SK-N-MC (cell line): Measurements from ENCODE around the gene MUS81.

Experiments used
- DNase-seq: peaks from one replicate; pipeline ENCODE4 v3.0.0-alpha.2; 2011; ENCODE audit warnings: low read depth, low spot score
- H3K27ac ChIP-seq: fragments of 200-600 bp; sonication (generic); 2 replicates; pipeline ENCODE4 v1.5.1; 2016; ENCODE audit warnings: mixed run types
- H3K36me3 ChIP-seq: fragments of 200-600 bp; sonication (generic); 2 replicates; pipeline ENCODE4 v1.6.1; 2017; ENCODE audit warnings: antibody characterized with exemption, low read length, mixed read lengths; ENCODE audit not compliant: insufficient read depth
- H3K4me3 ChIP-seq: fragments of 200-600 bp; sonication (generic); 2 replicates; pipeline ENCODE4 v1.5.1; 2016
- H3K9ac ChIP-seq: fragments of 200-600 bp; sonication (generic); 2 replicates; pipeline ENCODE4 v1.8.0; 2017; ENCODE audit warnings: mixed run types, mixed read lengths; ENCODE audit not compliant: insufficient read length
- H3K9me3 ChIP-seq: fragments of 200-600 bp; sonication (generic); 2 replicates; pipeline ENCODE4 v1.6.1; 2017; ENCODE audit warnings: low read depth, mild to moderate bottlenecking, antibody characterized with exemption, low read length, moderate library complexity, mixed read lengths
- EZH2 ChIP-seq: fragments of 200-600 bp; sonication (generic); IDR thresholded peaks from one replicate; pipeline ENCODE4 v1.6.1; 2017; ENCODE audit warnings: antibody characterized with exemption
- FOXP2 ChIP-seq: optimal IDR thresholded peaks from 2 replicates; pipeline ENCODE3; 2011; ENCODE audit warnings: mild to moderate bottlenecking, moderate library complexity; ENCODE audit not compliant: insufficient read depth; ENCODE audit errors: extremely low read length, control extremely low read depth
- POLR2AphosphoS5 ChIP-seq: IDR thresholded peaks from 2 replicates; pipeline ENCODE4 v1.6.1; 2012; ENCODE audit warnings: mild to moderate bottlenecking, low read depth, low read length, borderline replicate concordance

MUS81 gene

DNA sequence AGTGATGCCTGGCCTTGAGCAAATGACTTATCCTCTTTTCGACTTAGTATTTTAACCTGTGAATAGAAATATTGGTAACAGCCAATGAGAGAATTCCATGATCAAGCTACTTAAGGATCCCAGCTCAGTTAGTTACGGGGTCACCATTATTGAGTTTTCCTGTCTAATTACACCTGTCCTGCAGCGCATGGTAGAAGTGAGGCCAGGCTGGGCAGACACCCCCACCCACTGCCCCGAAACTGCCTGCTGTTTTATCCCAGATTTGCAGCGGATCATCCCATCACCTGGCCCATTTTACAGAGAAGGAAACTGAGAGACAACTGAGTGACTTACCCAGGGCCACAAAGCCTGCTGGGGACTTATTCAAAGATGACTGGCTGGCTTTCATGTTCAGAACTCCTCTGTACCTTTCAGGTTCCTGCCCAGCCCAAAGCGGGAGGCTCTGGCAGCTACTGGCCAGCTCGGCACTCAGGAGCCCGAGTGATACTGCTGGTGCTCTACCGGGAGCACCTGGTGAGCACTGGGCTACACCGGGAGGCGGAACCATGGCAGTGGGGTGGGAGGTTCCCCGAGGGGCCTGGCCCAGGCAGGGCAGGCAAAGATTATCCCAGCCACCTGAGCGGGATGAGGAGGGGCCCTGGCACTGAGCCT, 1.4 kb downstream of the MUS81 start:
- Histone ChIP-seq H3K9ac (peak overlapping the region; percentile 89), H3K4me3 (peak overlapping the region; percentile 87), H3K36me3 (peaks cover 42% of the 10 kb centered on the region), H3K27ac (0 out of 2 replicates have a peak overlapping the region, but pooled peaks have one; percentile 97), H3K9me3 (no peaks in the 10 kb centered on the region)
- TF ChIP-seq EZH2 (no peak), POLR2AphosphoS5 (no peak), FOXP2 (no peak)
- DNase-seq, result no peak

DNA sequence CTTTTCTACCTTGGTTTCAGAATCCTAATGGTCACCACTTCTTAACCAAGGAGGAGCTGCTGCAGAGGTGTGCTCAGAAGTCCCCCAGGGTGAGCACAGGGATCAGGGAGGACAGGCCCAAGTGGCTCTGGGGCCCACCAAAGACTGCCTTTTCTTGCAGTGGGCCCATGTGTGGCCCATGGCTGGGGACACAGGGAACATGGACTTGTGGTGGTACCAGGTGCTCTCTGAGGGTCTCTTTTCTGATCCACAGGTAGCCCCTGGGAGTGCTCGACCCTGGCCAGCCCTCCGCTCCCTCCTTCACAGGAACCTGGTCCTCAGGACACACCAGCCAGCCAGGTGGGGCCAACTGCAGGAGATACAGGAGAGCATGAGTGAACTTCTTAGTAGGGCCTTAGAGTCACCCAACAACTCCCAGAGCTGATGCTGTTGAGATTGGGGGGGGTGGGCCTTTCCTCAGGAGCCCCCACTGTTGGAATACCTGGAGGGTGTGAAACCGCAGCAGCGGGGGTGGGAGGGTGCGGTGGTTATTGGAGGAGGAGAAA, 2.0 kb downstream of the MUS81 start:
- TF ChIP-seq EZH2 (no peak), POLR2AphosphoS5 (no peak), FOXP2 (no peak)
- Histone ChIP-seq H3K9ac (no peak overlapping the region), H3K27ac (no peak overlapping the region), H3K36me3 (peaks cover 43% of the 10 kb centered on the region; the same call in 1 of the 2 replicates), H3K4me3 (no peak overlapping the region), H3K9me3 (no peaks in the 10 kb centered on the region)
- DNase-seq, result no peak

DNA sequence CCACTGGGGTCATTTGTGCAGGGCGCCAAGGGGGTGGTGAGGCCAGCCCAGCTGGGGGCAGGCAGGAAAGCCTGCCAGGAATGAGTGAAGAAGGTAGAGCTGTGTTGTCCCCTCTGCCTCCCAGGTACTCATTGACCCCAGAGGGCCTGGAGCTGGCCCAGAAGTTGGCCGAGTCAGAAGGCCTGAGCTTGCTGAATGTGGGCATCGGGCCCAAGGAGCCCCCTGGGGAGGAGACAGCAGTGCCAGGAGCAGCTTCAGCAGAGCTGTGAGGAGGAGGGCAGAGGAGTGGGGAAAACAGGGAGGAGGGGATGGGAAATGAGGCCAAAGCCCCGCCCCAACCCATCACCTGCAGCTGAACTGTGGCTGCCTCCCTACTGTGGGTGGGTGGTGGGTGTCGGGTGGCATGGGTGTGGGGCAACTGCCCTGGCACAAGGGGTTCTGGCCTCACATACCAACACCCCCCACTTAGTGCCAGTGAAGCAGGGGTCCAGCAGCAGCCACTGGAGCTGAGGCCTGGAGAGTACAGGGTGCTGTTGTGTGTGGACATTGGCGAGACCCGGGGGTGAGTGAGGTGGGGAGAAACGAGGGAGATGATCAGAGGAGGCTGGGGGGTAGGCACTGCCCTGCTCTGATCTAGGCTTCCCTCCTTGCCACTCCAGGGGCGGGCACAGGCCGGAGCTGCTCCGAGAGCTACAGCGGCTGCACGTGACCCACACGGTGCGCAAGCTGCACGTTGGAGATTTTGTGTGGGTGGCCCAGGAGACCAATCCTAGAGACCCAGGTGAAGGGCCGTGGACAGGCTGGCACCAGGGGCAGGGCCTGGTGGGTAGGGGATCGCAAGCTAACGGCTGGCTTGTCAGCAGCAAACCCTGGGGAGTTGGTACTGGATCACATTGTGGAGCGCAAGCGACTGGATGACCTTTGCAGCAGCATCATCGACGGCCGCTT, 3.0 kb downstream of the MUS81 start:
- Histone ChIP-seq H3K4me3 (no peak overlapping the region), H3K27ac (no peak overlapping the region), H3K36me3 (peaks cover 43% of the 10 kb centered on the region; the same call in 1 of the 2 replicates), H3K9ac (no peak overlapping the region), H3K9me3 (no peaks in the 10 kb centered on the region)
- TF ChIP-seq EZH2, result no peak
- no peak for TF ChIP-seq FOXP2
- no peak for TF ChIP-seq POLR2AphosphoS5
- DNase-seq, result no peak

DNA sequence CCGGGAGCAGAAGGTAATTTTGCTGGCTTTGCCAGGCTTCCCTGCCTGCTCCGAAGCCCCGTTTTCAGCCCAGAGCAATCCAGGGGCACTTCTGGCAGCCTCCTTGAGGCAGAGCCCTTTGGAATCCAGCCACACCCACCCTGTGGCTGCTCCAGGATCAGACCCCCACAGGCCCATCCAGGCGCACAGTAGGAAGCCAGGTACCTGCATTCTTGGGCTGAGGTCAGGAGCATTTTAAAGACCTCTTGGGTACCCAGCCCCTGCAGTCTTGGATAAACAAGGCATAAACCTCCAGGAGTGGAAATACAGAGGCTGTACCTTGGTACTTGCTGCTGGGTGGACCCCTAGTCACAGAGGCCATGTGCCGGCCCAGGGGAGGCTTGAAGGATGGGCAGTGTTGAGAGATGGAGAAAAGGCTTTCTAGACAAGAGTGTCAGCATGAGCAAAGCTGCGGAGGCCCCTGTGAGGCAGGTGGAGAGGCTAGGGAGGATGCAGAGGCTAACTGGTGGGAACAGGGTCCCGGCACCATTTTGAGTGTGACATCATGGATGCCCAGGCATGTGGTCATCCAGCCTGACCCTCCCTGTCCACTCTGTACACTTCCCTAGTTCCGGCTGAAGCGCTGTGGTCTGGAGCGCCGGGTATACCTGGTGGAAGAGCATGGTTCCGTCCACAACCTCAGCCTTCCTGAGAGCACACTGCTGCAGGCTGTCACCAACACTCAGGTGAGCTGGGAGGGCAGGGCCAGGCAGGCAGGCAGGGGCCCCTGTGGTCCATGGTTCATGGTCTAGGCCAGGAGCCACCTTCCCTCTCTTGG, 3.9 kb downstream of the MUS81 start:
- DNase-seq, result no peak
- H3K36me3 ChIP-seq, result peaks cover 43% of the 10 kb centered on the region; the same call in 1 of the 2 replicates
- H3K9me3 ChIP-seq, result no peaks in the 10 kb centered on the region
- TF ChIP-seq POLR2AphosphoS5 (no peak), FOXP2 (no peak), EZH2 (no peak)
- no peak overlapping the region for H3K4me3 ChIP-seq
- H3K9ac ChIP-seq, result no peak overlapping the region
- no peak overlapping the region for H3K27ac ChIP-seq

DNA sequence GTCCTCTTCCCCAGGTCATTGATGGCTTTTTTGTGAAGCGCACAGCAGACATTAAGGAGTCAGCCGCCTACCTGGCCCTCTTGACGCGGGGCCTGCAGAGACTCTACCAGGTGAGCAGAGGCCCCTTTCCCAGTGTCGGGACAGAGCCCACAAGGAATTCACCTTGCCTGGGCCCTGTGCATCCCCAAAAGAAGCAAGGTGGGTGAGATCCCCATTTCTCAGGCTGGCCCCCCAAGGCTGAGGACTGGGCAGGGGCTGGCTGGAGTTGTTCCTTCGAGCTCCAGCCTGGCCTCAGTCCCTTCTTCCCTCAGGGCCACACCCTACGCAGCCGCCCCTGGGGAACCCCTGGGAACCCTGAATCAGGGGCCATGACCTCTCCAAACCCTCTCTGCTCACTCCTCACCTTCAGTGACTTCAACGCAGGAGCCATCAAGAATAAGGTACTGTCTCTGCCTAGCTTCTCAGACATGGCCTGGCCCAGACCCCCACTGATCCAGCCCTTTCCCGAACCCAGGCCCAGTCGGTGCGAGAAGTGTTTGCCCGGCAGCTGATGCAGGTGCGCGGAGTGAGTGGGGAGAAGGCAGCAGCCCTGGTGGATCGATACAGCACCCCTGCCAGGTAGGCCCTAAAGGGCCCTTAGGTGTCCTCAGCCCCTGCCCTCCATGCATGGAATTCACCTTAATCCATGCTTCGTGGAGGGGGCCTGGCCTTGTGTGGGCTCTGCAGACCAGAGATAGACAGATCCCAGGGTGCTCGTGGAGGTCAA, 4.7 kb downstream of the MUS81 start:
- peaks cover 43% of the 10 kb centered on the region; the same call in 1 of the 2 replicates for H3K36me3 ChIP-seq

DNA sequence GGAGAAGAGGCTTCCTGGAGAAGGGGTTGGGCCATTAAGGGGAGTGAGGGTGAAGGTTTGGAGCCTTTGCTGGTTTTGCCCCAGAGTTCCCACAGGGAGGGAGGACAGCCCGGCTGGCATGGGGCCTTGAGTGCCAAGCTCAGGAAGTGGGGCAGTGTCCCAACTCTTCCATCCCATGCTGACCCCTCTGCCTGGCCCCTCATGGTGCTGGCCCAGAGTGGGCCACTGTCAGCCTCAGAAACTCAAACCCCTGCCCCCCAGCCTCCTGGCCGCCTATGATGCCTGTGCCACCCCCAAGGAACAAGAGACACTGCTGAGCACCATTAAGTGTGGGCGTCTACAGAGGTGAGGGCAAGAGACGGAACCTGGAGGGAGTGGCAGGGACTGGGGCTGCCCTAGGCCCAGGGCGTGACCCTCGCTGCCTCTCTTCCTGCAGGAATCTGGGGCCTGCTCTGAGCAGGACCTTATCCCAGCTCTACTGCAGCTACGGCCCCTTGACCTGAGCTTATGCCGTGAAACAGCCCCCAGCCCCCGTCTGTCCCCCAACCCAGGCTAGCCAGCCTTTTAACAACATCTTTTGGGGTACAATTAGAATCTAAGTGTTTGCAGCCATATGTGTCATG, 5.4 kb downstream of the MUS81 start:
- Histone ChIP-seq H3K27ac (no peak overlapping the region), H3K9me3 (no peaks in the 10 kb centered on the region), H3K4me3 (no peak overlapping the region), H3K36me3 (peaks cover 43% of the 10 kb centered on the region; the same call in 1 of the 2 replicates), H3K9ac (no peak overlapping the region)
- TF ChIP-seq EZH2 (no peak), POLR2AphosphoS5 (peak; percentile 12; the same call in 1 of the 2 replicates), FOXP2 (no peak)
- DNase-seq, result no peak

More for the DNA sequence above, 4.7 kb downstream of the MUS81 start:
- no peak for TF ChIP-seq EZH2
- TF ChIP-seq FOXP2, result no peak
- TF ChIP-seq POLR2AphosphoS5, result no peak
- no peak overlapping the region for H3K27ac ChIP-seq
- no peak for DNase-seq
- H3K4me3 ChIP-seq, result no peak overlapping the region
- no peak overlapping the region for H3K9ac ChIP-seq
- no peaks in the 10 kb centered on the region for H3K9me3 ChIP-seq

DNA sequence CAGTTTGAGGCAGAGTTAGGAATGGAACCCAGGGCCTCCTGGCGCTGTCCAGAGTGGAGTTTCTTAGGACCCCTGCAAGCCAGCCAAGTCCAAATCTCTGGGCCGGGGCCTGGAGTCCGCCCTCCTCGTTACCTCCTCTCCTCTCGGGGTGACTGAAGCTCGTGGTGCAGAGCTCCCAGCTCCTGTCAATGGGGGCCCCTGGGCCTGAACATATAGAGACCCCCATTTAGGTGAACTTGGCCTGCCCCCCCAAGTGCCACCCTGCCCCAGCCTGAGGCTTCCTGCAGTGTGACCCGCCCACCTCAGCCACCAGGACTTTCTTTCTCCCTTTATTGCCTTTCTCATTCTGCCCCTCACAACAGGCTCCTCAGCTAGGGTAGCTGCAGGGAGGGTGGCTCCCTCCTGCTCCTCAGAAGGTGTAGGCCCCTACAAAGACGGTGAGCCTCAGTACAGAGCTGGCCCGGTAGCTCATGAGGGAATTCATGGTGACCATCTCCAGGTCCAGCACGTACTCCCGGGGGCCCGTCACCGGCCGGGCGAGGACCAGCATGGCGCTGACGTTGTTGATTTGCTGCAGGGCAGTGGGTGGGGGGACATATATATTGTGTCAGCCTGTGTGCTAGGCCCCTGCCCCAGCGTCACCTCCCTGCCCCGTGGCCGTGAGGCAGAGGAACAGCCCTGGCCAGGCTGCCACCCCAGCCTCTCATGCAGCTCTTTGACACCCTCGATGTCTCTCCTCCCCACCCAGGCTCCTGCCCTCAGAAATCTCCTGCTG, 6.5 kb downstream of the MUS81 start:
- no peak for TF ChIP-seq FOXP2
- no peak for TF ChIP-seq EZH2
- TF ChIP-seq POLR2AphosphoS5, result no peak
- H3K4me3 ChIP-seq, result no peak overlapping the region
- no peak for DNase-seq
- no peak overlapping the region for H3K27ac ChIP-seq
- no peak overlapping the region for H3K9ac ChIP-seq
- no peaks in the 10 kb centered on the region for H3K9me3 ChIP-seq
- peaks cover 43% of the 10 kb centered on the region; the same call in 1 of the 2 replicates for H3K36me3 ChIP-seq
